OCI-LY7 (cell line): ENCODE results near the gene WASF2. TPM values are rescaled to one million over a fixed set of nuclear protein-coding genes. Genes with fewer than 3 reads are reported as not detected.

Experiments
- BruUV-seq: library from RNA; stranded (reverse); fragments of 400-500 nt; replicated peaks from 2 replicates; lab custom pipeline; 2021; lab: Mats Ljungman, UMichigan
- CTCF ChIA-PET: fragments of 300-600 bp; sonication (Branson Sonifier 250); formaldehyde crosslinking; loops from one replicate; lab custom pipeline; 2022; ENCODE audit warnings: antibody characterized with exemption; ENCODE audit not compliant: unreplicated experiment; lab: Charles Lee
- POLR2A ChIA-PET: fragments of 300-600 bp; sonication (Branson Sonifier 250); formaldehyde crosslinking; loops from one replicate; lab custom pipeline; 2022; ENCODE audit warnings: antibody characterized with exemption; lab: Charles Lee
- DNase-seq: peaks from one replicate; pipeline ENCODE4 v3.0.0-alpha.2; 2015; ENCODE audit warnings: low spot score
- H2AFZ ChIP-seq: fragments of 200-600 bp; sonication (generic), shearing (Covaris generic); 2 replicates; pipeline ENCODE4 v1.6.1; 2014; ENCODE audit warnings: mild to moderate bottlenecking, antibody characterized with exemption, low read length, moderate library complexity
- H3K27ac ChIP-seq: fragments of 200-600 bp; sonication (generic); 2 replicates; pipeline ENCODE4 v1.5.1; 2014; ENCODE audit warnings: mixed run types, low read depth, mild to moderate bottlenecking, moderate library complexity, low read length, inconsistent platforms; ENCODE audit not compliant: poor library complexity, severe bottlenecking
- H3K36me3 ChIP-seq: fragments of 200-600 bp; sonication (generic); 2 replicates; pipeline ENCODE4 v1.6.1; 2014; ENCODE audit warnings: mild to moderate bottlenecking, antibody characterized with exemption, low read length, moderate library complexity, mixed read lengths; ENCODE audit not compliant: insufficient read depth
- H3K4me1 ChIP-seq: fragments of 200-600 bp; sonication (generic); 2 replicates; pipeline ENCODE4 v1.5.1; 2014; ENCODE audit warnings: mild to moderate bottlenecking, low read length; ENCODE audit not compliant: insufficient read depth, poor library complexity, severe bottlenecking
- H3K4me2 ChIP-seq: fragments of 200-600 bp; sonication (generic); 2 replicates; pipeline ENCODE4 v1.6.1; 2014; ENCODE audit warnings: mild to moderate bottlenecking, low read length
- H3K4me3 ChIP-seq: fragments of 200-600 bp; sonication (generic); 2 replicates; pipeline ENCODE4 v1.5.1; 2014; ENCODE audit warnings: mild to moderate bottlenecking, low read depth, low read length; ENCODE audit not compliant: poor library complexity, severe bottlenecking
- H3K79me2 ChIP-seq: fragments of 200-600 bp; sonication (generic); 2 replicates; pipeline ENCODE4 v1.6.1; 2016; ENCODE audit warnings: low read depth, mild to moderate bottlenecking, low read length, moderate library complexity, mixed read lengths; ENCODE audit not compliant: insufficient read depth
- H3K9me2 ChIP-seq: fragments of 200-600 bp; sonication (generic); 2 replicates; pipeline ENCODE4 v1.6.1; 2016; ENCODE audit warnings: mild to moderate bottlenecking, low read length, mixed read lengths; ENCODE audit not compliant: insufficient read depth
- H3K9me3 ChIP-seq: fragments of 200-600 bp; sonication (generic); 2 replicates; pipeline ENCODE4 v1.6.1; 2014; ENCODE audit warnings: mild to moderate bottlenecking, mixed run types, low read length, mixed read lengths
- H4K20me1 ChIP-seq: fragments of 200-600 bp; sonication (generic); 2 replicates; pipeline ENCODE4 v1.6.1; 2014; ENCODE audit warnings: mild to moderate bottlenecking, antibody characterized with exemption, low read length, moderate library complexity, mixed read lengths; ENCODE audit not compliant: insufficient read depth
- EZH2phosphoT487 ChIP-seq: fragments of 200-600 bp; sonication (generic); IDR thresholded peaks from 2 replicates; pipeline ENCODE4 v1.6.1; 2018; ENCODE audit warnings: low read depth, borderline replicate concordance, mild to moderate bottlenecking, mixed run types, antibody characterized with exemption, low read length, moderate library complexity, mixed read lengths
- intact Hi-C: fragments of 100-400 bp; cut with micrococcal nuclease; formaldehyde crosslinking; loops from one replicate; pipeline ENCODE4 v1.10.0; 2022; ENCODE audit not compliant: unreplicated experiment
- total RNA-seq, 2 experiments: library from RNA; depleted of rRNA in 1 of 2; stranded (reverse); fragments of >200 nt in 1 of 2; shearing (Covaris generic) in 1 of 2; gene quantifications; 2 replicates each; pipeline ENCODE4 v1.2.3, GENCODE V29; 2014 to 2022
- TF ChIP-seq, protein P1 (sequence below): fragments of 200-600 bp; sonication (generic); conservative IDR thresholded peaks from 2 replicates; pipeline ENCODE4 v1.5.1; 2014; ENCODE audit warnings: mild to moderate bottlenecking, antibody characterized with exemption, low read length, moderate library complexity, mixed read lengths

The WASF2 gene
- total RNA-seq, 2 experiments from 2014 or later, result 26.9 to 106 TPM

DNA sequence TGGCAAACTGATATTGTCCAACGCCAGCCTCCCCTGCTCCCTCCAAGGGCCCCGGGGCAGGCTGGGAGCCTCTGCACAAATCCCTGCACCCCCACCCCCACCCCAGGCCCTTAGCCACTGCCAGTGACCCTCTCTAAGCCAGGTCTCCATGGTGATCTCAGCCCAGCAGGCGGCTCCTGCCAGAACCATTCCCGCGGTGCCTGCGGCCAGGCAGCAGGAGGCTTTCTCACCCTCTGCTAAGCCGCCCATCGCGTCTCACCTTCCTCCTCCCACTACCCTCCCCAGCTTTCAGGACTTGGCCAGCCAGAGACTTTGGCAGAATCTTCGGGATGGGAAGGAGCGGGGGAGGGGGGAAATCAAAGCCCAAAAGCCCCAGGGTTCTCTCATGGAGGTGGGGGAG lies 46.8 kb upstream of the WASF2 start:
- ChIA-PET CTCF (interaction anchor here (0.6 kb wide), 1 partner anchor 170 kb away, joined by 3 read pairs; the partner anchor contains the start of gene MAP3K6), POLR2A (no interaction called here)

GRCh38 chr1:27536010-27536757 lies 46.2 kb upstream of the WASF2 start:
- no TSS peak for BruUV-seq
- Histone ChIP-seq H3K36me3 (no peaks in the 10 kb centered on the region), H4K20me1 (no peaks in the 10 kb centered on the region), H3K4me1 (peaks cover 6% of the 10 kb centered on the region), H3K9me2 (no peaks in the 10 kb centered on the region), H3K4me2 (no peak overlapping the region), H2AFZ (no peak overlapping the region), H3K9me3 (no peaks in the 10 kb centered on the region), H3K27ac (no peak overlapping the region), H3K79me2 (no peaks in the 10 kb centered on the region), H3K4me3 (no peak overlapping the region)
- no peak for DNase-seq
- CTCF ChIA-PET, result interaction anchor here (0.6 kb wide), 1 partner anchor 169 kb away, joined by 3 read pairs; the partner anchor contains the start of gene MAP3K6
- TF ChIP-seq, protein P1, sequence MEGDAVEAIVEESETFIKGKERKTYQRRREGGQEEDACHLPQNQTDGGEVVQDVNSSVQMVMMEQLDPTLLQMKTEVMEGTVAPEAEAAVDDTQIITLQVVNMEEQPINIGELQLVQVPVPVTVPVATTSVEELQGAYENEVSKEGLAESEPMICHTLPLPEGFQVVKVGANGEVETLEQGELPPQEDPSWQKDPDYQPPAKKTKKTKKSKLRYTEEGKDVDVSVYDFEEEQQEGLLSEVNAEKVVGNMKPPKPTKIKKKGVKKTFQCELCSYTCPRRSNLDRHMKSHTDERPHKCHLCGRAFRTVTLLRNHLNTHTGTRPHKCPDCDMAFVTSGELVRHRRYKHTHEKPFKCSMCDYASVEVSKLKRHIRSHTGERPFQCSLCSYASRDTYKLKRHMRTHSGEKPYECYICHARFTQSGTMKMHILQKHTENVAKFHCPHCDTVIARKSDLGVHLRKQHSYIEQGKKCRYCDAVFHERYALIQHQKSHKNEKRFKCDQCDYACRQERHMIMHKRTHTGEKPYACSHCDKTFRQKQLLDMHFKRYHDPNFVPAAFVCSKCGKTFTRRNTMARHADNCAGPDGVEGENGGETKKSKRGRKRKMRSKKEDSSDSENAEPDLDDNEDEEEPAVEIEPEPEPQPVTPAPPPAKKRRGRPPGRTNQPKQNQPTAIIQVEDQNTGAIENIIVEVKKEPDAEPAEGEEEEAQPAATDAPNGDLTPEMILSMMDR, result no peak
- TF ChIP-seq EZH2phosphoT487, result no peak
- intact Hi-C loops, result no loop called here
- POLR2A ChIA-PET, result no interaction called here

More for the DNA sequence above, 46.8 kb upstream of the WASF2 start:
- no peaks in the 10 kb centered on the region for H3K9me2 ChIP-seq
- H3K27ac ChIP-seq, result no peak overlapping the region
- BruUV-seq, result no TSS peak
- H3K79me2 ChIP-seq, result no peaks in the 10 kb centered on the region
- H3K4me1 ChIP-seq, result peaks cover 6% of the 10 kb centered on the region
- H3K36me3 ChIP-seq, result no peaks in the 10 kb centered on the region
- no peak overlapping the region for H3K4me3 ChIP-seq
- no peak for DNase-seq
- no peaks in the 10 kb centered on the region for H4K20me1 ChIP-seq
- H3K9me3 ChIP-seq, result no peaks in the 10 kb centered on the region
- intact Hi-C loops, result no loop called here
- no peak for TF ChIP-seq EZH2phosphoT487
- TF ChIP-seq, protein P1, result no peak
- no peak overlapping the region for H2AFZ ChIP-seq
- no peak overlapping the region for H3K4me2 ChIP-seq

DNA sequence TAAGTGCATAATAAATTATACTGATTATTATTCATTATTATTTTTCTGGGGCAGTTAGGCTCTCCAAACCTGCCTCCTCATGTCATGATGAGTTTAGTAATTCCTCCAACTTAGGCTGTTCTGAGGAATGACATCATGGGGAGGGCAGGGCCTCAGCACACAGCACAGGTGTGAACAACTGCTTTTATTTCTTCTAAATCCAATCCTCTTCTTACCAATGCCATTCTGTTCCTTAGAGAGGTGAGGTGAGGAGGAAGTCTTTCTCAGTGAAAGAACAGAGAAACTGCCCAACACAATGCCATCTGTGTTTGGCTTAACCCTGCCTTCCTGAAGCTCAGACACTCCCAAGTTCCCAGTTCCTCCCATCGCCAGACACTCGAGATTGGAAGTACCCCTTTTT lies 45.4 kb upstream of the WASF2 start:
- no peak for DNase-seq
- Histone ChIP-seq H4K20me1 (no peaks in the 10 kb centered on the region), H3K4me2 (no peak overlapping the region), H3K9me3 (no peaks in the 10 kb centered on the region), H3K9me2 (no peaks in the 10 kb centered on the region), H3K4me1 (peaks cover 6% of the 10 kb centered on the region), H3K27ac (no peak overlapping the region), H2AFZ (no peak overlapping the region), H3K36me3 (no peaks in the 10 kb centered on the region), H3K79me2 (no peaks in the 10 kb centered on the region), H3K4me3 (no peak overlapping the region)
- TF ChIP-seq, protein P1, result no peak
- no peak for TF ChIP-seq EZH2phosphoT487
- ChIA-PET POLR2A (no interaction called here), CTCF (no interaction called here)
- intact Hi-C loops, result no loop called here
- BruUV-seq, result no TSS peak
